ENCODE results near the gene VPS8.

GRCh38 chr3:184767377-184767776 lies 44.6 kb upstream of the VPS8 start:
- TF ChIP-seq CTCF (IDR thresholded peaks at IDR 0.05) (no peak), POLR2AphosphoS5 (IDR thresholded peaks at IDR 0.05; ENCODE audit: low read depth, low read length) (no peak), SIN3A (IDR thresholded peaks at IDR 0.05; ENCODE audit: borderline replicate concordance, insufficient read depth, low read depth, low read length) (no peak), REST (IDR thresholded peaks at IDR 0.05; ENCODE audit: insufficient read depth in 1 of 2, low read depth in 2 of 2, low read length in 1 of 2) (no peak)

Measured in Panc1 (cell line).